ENCODE results near the gene MT4.

DNA sequence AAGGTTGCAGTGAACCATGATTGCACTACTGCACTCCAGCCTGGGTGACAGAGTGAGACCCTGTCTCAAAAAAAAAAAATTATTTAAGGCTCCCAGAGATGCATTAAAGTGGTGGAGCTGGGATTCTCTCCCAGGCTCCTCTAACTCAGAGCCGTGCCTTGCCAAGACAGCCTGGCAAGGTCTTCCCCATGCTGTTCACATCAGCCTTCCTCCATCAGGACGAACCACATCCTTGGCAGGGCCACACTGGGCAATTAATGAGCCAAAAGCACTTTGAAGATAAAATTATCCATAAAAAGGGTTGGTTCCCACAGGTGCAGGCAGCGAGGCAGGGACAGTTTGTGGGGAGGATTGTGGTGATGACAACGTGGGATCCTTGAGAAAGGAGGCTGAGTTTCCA, 25.2 kb upstream of the MT4 start:
- TF ChIP-seq, protein P1, sequence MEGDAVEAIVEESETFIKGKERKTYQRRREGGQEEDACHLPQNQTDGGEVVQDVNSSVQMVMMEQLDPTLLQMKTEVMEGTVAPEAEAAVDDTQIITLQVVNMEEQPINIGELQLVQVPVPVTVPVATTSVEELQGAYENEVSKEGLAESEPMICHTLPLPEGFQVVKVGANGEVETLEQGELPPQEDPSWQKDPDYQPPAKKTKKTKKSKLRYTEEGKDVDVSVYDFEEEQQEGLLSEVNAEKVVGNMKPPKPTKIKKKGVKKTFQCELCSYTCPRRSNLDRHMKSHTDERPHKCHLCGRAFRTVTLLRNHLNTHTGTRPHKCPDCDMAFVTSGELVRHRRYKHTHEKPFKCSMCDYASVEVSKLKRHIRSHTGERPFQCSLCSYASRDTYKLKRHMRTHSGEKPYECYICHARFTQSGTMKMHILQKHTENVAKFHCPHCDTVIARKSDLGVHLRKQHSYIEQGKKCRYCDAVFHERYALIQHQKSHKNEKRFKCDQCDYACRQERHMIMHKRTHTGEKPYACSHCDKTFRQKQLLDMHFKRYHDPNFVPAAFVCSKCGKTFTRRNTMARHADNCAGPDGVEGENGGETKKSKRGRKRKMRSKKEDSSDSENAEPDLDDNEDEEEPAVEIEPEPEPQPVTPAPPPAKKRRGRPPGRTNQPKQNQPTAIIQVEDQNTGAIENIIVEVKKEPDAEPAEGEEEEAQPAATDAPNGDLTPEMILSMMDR (IDR thresholded peaks at IDR 0.05): no peak
- TF ChIP-seq POLR2A (IDR thresholded peaks at IDR 0.05): no peak
